H9 (cell line): Measurements from ENCODE around the gene LRRN3. TPM values are rescaled to one million over a fixed set of nuclear protein-coding genes. Genes with fewer than 3 reads are reported as not detected.

Experiments used
- DNase-seq: peaks from one replicate; pipeline ENCODE4 v3.0.0-alpha.2; 2017
- H2AFZ ChIP-seq: one replicate; pipeline ENCODE4 v1.6.1; 2013; ENCODE audit warnings: mild to moderate bottlenecking, low read length, control low read depth, moderate library complexity
- H2AK5ac ChIP-seq: 2 replicates; pipeline ENCODE4 v1.6.1; 2013; ENCODE audit warnings: low read length, control low read depth, mixed read lengths; ENCODE audit not compliant: insufficient read length
- H2BK120ac ChIP-seq: one replicate; pipeline ENCODE4 v1.6.1; 2013; ENCODE audit warnings: low read depth, mild to moderate bottlenecking, low read length, control low read depth, inconsistent platforms; ENCODE audit not compliant: poor library complexity, severe bottlenecking
- H2BK12ac ChIP-seq: 2 replicates; pipeline ENCODE4 v1.6.1; 2013; ENCODE audit warnings: low read length, control low read depth, mixed read lengths, low read depth; ENCODE audit not compliant: insufficient read length
- H2BK15ac ChIP-seq: 2 replicates; pipeline ENCODE4 v1.6.1; 2013; ENCODE audit warnings: low read depth, low read length, control low read depth
- H2BK20ac ChIP-seq: one replicate; pipeline ENCODE4 v1.6.1; 2013; ENCODE audit warnings: low read depth, mild to moderate bottlenecking, low read length, control low read depth, inconsistent platforms; ENCODE audit not compliant: poor library complexity, severe bottlenecking
- H2BK5ac ChIP-seq: 2 replicates; pipeline ENCODE4 v1.6.1; 2013; ENCODE audit warnings: low read length, control low read depth, mixed read lengths; ENCODE audit not compliant: insufficient read length
- H3K14ac ChIP-seq: 2 replicates; pipeline ENCODE4 v1.6.1; 2013; ENCODE audit warnings: low read length, control low read depth; ENCODE audit not compliant: insufficient read depth
- H3K18ac ChIP-seq: 2 replicates; pipeline ENCODE4 v1.6.1; 2013; ENCODE audit warnings: low read depth, mild to moderate bottlenecking, mixed read lengths, low read length, control low read depth; ENCODE audit not compliant: insufficient read length
- H3K23ac ChIP-seq: 2 replicates; pipeline ENCODE4 v1.6.1; 2013; ENCODE audit warnings: low read length, control low read depth, mixed read lengths, low read depth; ENCODE audit not compliant: insufficient read length
- H3K23me2 ChIP-seq: 2 replicates; pipeline ENCODE4 v1.6.1; 2013; ENCODE audit warnings: low read depth, mild to moderate bottlenecking, mixed read lengths, low read length, control low read depth; ENCODE audit not compliant: insufficient read length, poor library complexity, severe bottlenecking
- H3K27ac ChIP-seq: 2 replicates; pipeline ENCODE4 v1.5.1; 2013; ENCODE audit warnings: low read length, control low read depth, mixed read lengths, low read depth; ENCODE audit not compliant: insufficient read length
- H3K27me3 ChIP-seq: 2 replicates; pipeline ENCODE4 v1.6.1; 2013; ENCODE audit warnings: low read length, control low read depth, inconsistent platforms; ENCODE audit not compliant: insufficient read depth
- H3K4ac ChIP-seq: 2 replicates; pipeline ENCODE4 v1.6.1; 2013; ENCODE audit warnings: low read depth, mild to moderate bottlenecking, control low read depth, inconsistent platforms, low read length, moderate library complexity
- H3K4me1 ChIP-seq: 2 replicates; pipeline ENCODE4 v1.6.1; 2013; ENCODE audit warnings: low read length, control low read depth, inconsistent platforms; ENCODE audit not compliant: insufficient read depth
- H3K4me2 ChIP-seq: 2 replicates; pipeline ENCODE4 v1.6.1; 2013; ENCODE audit warnings: low read length, control low read depth, mixed read lengths; ENCODE audit not compliant: insufficient read length, insufficient read depth
- H3K56ac ChIP-seq: 2 replicates; pipeline ENCODE4 v1.6.1; 2013; ENCODE audit warnings: low read depth, mild to moderate bottlenecking, mixed read lengths, low read length, control low read depth; ENCODE audit not compliant: insufficient read length
- H3K79me1 ChIP-seq: 2 replicates; pipeline ENCODE4 v1.6.1; 2013; ENCODE audit warnings: low read depth, mild to moderate bottlenecking, moderate library complexity, low read length, control low read depth, inconsistent platforms; ENCODE audit not compliant: insufficient read depth, poor library complexity, severe bottlenecking
- H3K79me2 ChIP-seq: 2 replicates; pipeline ENCODE4 v1.6.1; 2013; ENCODE audit warnings: low read length, control low read depth, inconsistent platforms; ENCODE audit not compliant: insufficient read depth
- H3K9ac ChIP-seq: 2 replicates; pipeline ENCODE4 v1.6.1; 2013; ENCODE audit warnings: low read length, control low read depth, mixed read lengths; ENCODE audit not compliant: insufficient read length; ENCODE audit errors: extremely low read depth
- H3K9me3 ChIP-seq: one replicate; pipeline ENCODE4 v1.6.1; 2013; ENCODE audit warnings: low read depth, low read length, inconsistent platforms; ENCODE audit not compliant: control insufficient read depth
- H3T11ph ChIP-seq: one replicate; pipeline ENCODE4 v1.6.1; 2013; ENCODE audit warnings: mild to moderate bottlenecking, low read length, control low read depth, inconsistent platforms
- H4K20me1 ChIP-seq: one replicate; pipeline ENCODE4 v1.6.1; 2013; ENCODE audit not compliant: control insufficient read depth, insufficient read length, insufficient read depth
- H4K5ac ChIP-seq: 2 replicates; pipeline ENCODE4 v1.6.1; 2013; ENCODE audit warnings: low read depth, mild to moderate bottlenecking, mixed read lengths, low read length, control low read depth; ENCODE audit not compliant: insufficient read length
- H4K8ac ChIP-seq: replicated peaks from 2 replicates; pipeline ENCODE4 v1.6.1; 2013; ENCODE audit warnings: low read length, control low read depth, mixed read lengths, low read depth; ENCODE audit not compliant: insufficient read length
- H4K91ac ChIP-seq: 2 replicates; pipeline ENCODE4 v1.6.1; 2013; ENCODE audit warnings: low read depth, mild to moderate bottlenecking, moderate library complexity, mixed read lengths, low read length, control low read depth; ENCODE audit not compliant: insufficient read length
- H3K27ac Mint-ChIP-seq, 3 experiments: 2 replicates in 2 of 3; 3 replicates in 1 of 3; pipeline ENCODE4 v1.8.0; 2020 to 2021; ENCODE audit warnings: mixed read lengths in 3 of 3, mild to moderate bottlenecking in 1 of 3, moderate library complexity in 1 of 3
- H3K27me3 Mint-ChIP-seq: 2 replicates; pipeline ENCODE4 v1.8.0; 2021; ENCODE audit warnings: low read depth, mild to moderate bottlenecking, moderate library complexity, mixed read lengths
- H3K36me3 Mint-ChIP-seq, 3 experiments: 2 replicates in 2 of 3; 3 replicates in 1 of 3; pipeline ENCODE4 v1.8.0; 2020 to 2021; ENCODE audit warnings: low read depth in 3 of 3, mixed read lengths in 3 of 3; ENCODE audit not compliant: insufficient read depth in 1 of 3
- H3K4me1 Mint-ChIP-seq, 2 experiments: 2 replicates each; pipeline ENCODE4 v1.8.0; 2020; ENCODE audit warnings: mixed read lengths in 2 of 2
- H3K4me3 Mint-ChIP-seq, 2 experiments: 2 replicates in 1 of 2; 3 replicates in 1 of 2; pipeline ENCODE4 v1.8.0; 2020 to 2021; ENCODE audit warnings: mild to moderate bottlenecking in 2 of 2, mixed read lengths in 2 of 2, moderate library complexity in 1 of 2
- H3K9me3 Mint-ChIP-seq, 2 experiments: 2 replicates in 1 of 2; 3 replicates in 1 of 2; pipeline ENCODE4 v1.8.0; 2020; ENCODE audit warnings: mild to moderate bottlenecking in 2 of 2, mixed read lengths in 2 of 2, moderate library complexity in 1 of 2
- CTCF ChIP-seq: fragments of 200-600 bp; sonication (generic); conservative IDR thresholded peaks from 3 replicates; pipeline ENCODE4 v1.8.0; 2021; ENCODE audit warnings: antibody characterized with exemption, mild to moderate bottlenecking
- WGBS: extraction: QIAGEN DNeasy Blood & Tissue Kit; methylation state at CpG from one replicate; pipeline ENCODE4 v1.1.7; 2013; ENCODE audit warnings: missing lambda C conversion rate, low lambda C conversion rate, mixed read lengths; ENCODE audit not compliant: insufficient read length; ENCODE audit errors: extremely low coverage; 5-methylcytosine and 5-hydroxymethylcytosine counted together
- total RNA-seq: library from RNA; stranded (reverse); gene quantifications from 2 replicates; pipeline ENCODE4 v1.2.1, GENCODE V29; 2021

Gene LRRN3
- total RNA-seq, 1 experiment from 2014 or later = 0.77 TPM

GRCh38 chr7:111085356-111085755, 5.6 kb upstream of the LRRN3 start:
- H3K79me2 ChIP-seq = no peaks in the 10 kb centered on the region
- H4K5ac ChIP-seq = no peak overlapping the region
- H3K4ac ChIP-seq = no peak overlapping the region
- no peak overlapping the region for H2BK5ac ChIP-seq
- no peak overlapping the region for H2AFZ ChIP-seq
- no peak overlapping the region for H2BK20ac ChIP-seq
- no peak overlapping the region for H2BK12ac ChIP-seq
- H3K4me3 Mint-ChIP-seq = no peak overlapping the region
- H3K9me3 ChIP-seq = no peaks in the 10 kb centered on the region
- no peaks in the 10 kb centered on the region for H3K27me3 Mint-ChIP-seq
- H3T11ph ChIP-seq = no peak overlapping the region
- WGBS = no CpG with 5 or more reads among the region's 3 CpGs
- peaks cover 0 to 2% (median 0%) of the 10 kb centered on the region in 3 experiments; a peak in 1 of 7 replicates for H3K36me3 Mint-ChIP-seq
- TF ChIP-seq CTCF = no peak
- no peaks in the 10 kb centered on the region; a peak in 1 of 5 replicates for H3K9me3 Mint-ChIP-seq
- peaks cover 18 to 22% of the 10 kb centered on the region in 2 experiments for H3K4me1 Mint-ChIP-seq
- no peak overlapping the region for H3K27ac ChIP-seq
- H3K14ac ChIP-seq = no peak overlapping the region
- H3K27me3 ChIP-seq = no peaks in the 10 kb centered on the region
- H3K4me2 ChIP-seq = no peak overlapping the region
- no peak overlapping the region for H3K23ac ChIP-seq
- H2AK5ac ChIP-seq = no peak overlapping the region
- H4K20me1 ChIP-seq = no peaks in the 10 kb centered on the region
- peaks cover 4% of the 10 kb centered on the region for H3K4me1 ChIP-seq
- no peak overlapping the region for H2BK120ac ChIP-seq
- no peak overlapping the region for H3K27ac Mint-ChIP-seq
- H4K91ac ChIP-seq = no peak overlapping the region
- no peak overlapping the region for H3K56ac ChIP-seq
- no peak overlapping the region for H3K18ac ChIP-seq
- no peak overlapping the region for H4K8ac ChIP-seq
- H3K9ac ChIP-seq = no peak overlapping the region
- H3K23me2 ChIP-seq = no peaks in the 10 kb centered on the region
- no peak for DNase-seq
- no peaks in the 10 kb centered on the region for H3K79me1 ChIP-seq
- no peak overlapping the region for H2BK15ac ChIP-seq
